Psoas muscle (tissue), 8 donors: ENCODE results near the gene TRIM4. TPM values are rescaled to one million over a fixed set of nuclear protein-coding genes. Genes with fewer than 3 reads are reported as not detected.

ENCODE experiments used
- ATAC-seq, 4 donors: fragments of 200-7000 bp; cut with Tn5 transposase; one replicate each; pipeline ENCODE4 v1.9.1; 2020; ENCODE audit warnings: moderate library complexity in 3 of 4, mild to moderate bottlenecking in 2 of 4
- DNase-seq, 2 donors: peaks; one replicate each; pipeline ENCODE4 v3.0.0-alpha.2; 2020
- H3K27ac ChIP-seq: fragments of 200-600 bp; one replicate; pipeline ENCODE4 v1.8.0; 2022
- H3K27me3 ChIP-seq, 3 donors: fragments of 200-600 bp in 1 of 3; one replicate each; pipeline versions ENCODE4 v1.6.1 to v1.8.0; 2013 to 2022; ENCODE audit warnings: low read length in 2 of 3, mild to moderate bottlenecking in 2 of 3, moderate library complexity in 1 of 3; ENCODE audit not compliant: insufficient read depth in 3 of 3
- H3K36me3 ChIP-seq, 2 donors: fragments of 200-600 bp in 1 of 2; one replicate each; pipeline versions ENCODE4 v1.6.1 to v1.8.0; 2013 to 2022; ENCODE audit warnings: low read depth in 1 of 2, mild to moderate bottlenecking in 1 of 2, moderate library complexity in 1 of 2; ENCODE audit not compliant: insufficient read depth in 1 of 2
- H3K4me1 ChIP-seq: fragments of 200-600 bp; one replicate; pipeline ENCODE4 v1.8.0; 2022
- H3K4me3 ChIP-seq: fragments of 200-600 bp; one replicate; pipeline ENCODE4 v1.8.0; 2022; ENCODE audit warnings: mild to moderate bottlenecking
- H3K9me3 ChIP-seq: fragments of 200-600 bp; one replicate; pipeline ENCODE4 v1.8.0; 2022
- CTCF ChIP-seq: fragments of 200-600 bp; IDR thresholded peaks from one replicate; pipeline ENCODE4 v1.8.0; 2022; ENCODE audit warnings: antibody characterized with exemption
- WGBS, 3 donors: extraction: QIAGEN DNeasy Blood & Tissue Kit; methylation state at CpG; one replicate each; pipeline versions ENCODE4 v1.1.6 to v1.1.7; 2013; 5-methylcytosine and 5-hydroxymethylcytosine counted together
- intact Hi-C, 2 donors: fragments of 100-400 bp; cut with DNase I; formaldehyde crosslinking; loops; one replicate each; pipeline versions ENCODE4 v1.11.0 to v1.14.2; 2022
- polyA plus RNA-seq, 3 donors: library from polyadenylated mRNA; stranded (reverse); fragments of 200-250 nt; gene quantifications; one replicate each; pipeline ENCODE4 v1.2.3, GENCODE V29; 2013
- total RNA-seq, 4 donors: library from RNA; stranded (reverse); fragmentation: NEBNext Ultra II Directional in 2 of 4; extraction: Animal tissue kit (Norgen Biotek cat#: 25700) in 2 of 4; gene quantifications; one replicate each; pipeline versions ENCODE4 v1.2.1 to v1.2.4, GENCODE V29; 2021 to 2023
- donor health status: healthy with polysubstance abuse.
- donor health status: DM: no; HTN: no; CAD: no; lungs with moderate emphysema.
- donor health status: Bipolar disorder and iron deficiency.
- donor health status: healthy.
- donor health status: DM: yes; HTN: yes; CAD: no.
- donor health status: DM: no; HTN: no; CAD: no.
- donor health status: DM: no; HTN: no; CAD: no.
- donor health status: DM: yes; HTN: yes; CAD: no.

The TRIM4 gene
- total and polyA plus RNA-seq, 7 donors: 2.6 to 8.9 (median 4.5) TPM

DNA sequence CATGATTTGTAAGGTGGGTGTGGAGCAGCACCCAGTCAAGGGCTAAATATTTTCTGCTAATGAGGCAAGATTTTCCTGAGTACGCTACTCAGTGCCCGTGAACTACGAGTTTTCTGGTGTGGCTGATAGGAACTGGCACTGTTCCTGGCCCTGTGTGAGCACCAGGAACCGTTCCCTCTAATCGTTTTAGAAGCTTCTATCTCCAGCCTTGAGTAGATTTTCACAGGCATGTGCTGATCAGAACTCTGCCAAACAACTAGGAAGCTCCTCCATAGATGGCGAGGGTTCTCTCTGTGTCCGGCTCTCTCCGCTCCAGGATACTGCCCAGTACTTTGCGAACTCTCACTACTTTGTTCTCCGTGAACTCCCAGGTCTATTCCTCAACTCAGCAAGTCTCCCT, 17.7 kb downstream of the TRIM4 start:
- no peak for TF ChIP-seq CTCF
- no peak for ATAC-seq
- no peaks in the 10 kb centered on the region for H3K4me1 ChIP-seq
- no peak overlapping the region for H3K4me3 ChIP-seq
- intact Hi-C loops: no loop called here
- peaks cover 14 to 87% of the 10 kb centered on the region in 2 donors for H3K36me3 ChIP-seq
- H3K27me3 ChIP-seq: no peaks in the 10 kb centered on the region
- no peak overlapping the region for H3K27ac ChIP-seq
- 95 to 96% (median 96%) methylated on average over 10 of the region's 10 CpGs for WGBS, 3 donors
- DNase-seq: no peak
- H3K9me3 ChIP-seq: no peaks in the 10 kb centered on the region

- DNase-seq: no peak
- Histone ChIP-seq H3K4me3 (no peak overlapping the region), H3K36me3 (peaks cover 12 to 71% of the 10 kb centered on the region in 2 donors), H3K4me1 (no peaks in the 10 kb centered on the region), H3K27me3 (no peaks in the 10 kb centered on the region), H3K27ac (no peak overlapping the region), H3K9me3 (no peaks in the 10 kb centered on the region)
- no peak for ATAC-seq
- 87 to 98% (median 91%) methylated on average over 6 of the region's 6 CpGs for WGBS, 3 donors
- TF ChIP-seq CTCF: no peak
- intact Hi-C loops: no loop called here
Measured at GRCh38 chr7:99899830-99900519, 19.4 kb downstream of the TRIM4 start.

DNA sequence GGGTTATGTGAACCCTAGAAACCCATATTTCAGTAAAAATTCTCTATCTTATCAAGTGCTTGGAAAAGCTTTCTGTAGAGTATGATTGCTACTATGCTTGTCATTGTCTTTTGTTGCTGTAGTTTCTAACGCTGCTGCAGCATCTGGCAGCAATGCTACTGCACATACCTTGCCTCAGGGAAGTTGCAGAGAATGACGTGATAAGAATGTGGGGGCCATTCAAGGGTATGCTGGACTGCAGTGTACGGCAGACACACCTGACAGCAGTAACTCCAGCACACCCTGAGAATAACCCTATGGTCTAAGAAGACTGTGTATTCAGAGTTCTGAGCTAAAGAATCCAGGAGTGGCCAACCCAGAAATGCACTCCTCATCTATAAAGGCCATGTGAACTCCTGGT, 20.5 kb downstream of the TRIM4 start:
- TF ChIP-seq CTCF: no peak
- intact Hi-C loops: no loop called here
- no peak for DNase-seq
- Histone ChIP-seq H3K27me3 (no peaks in the 10 kb centered on the region), H3K9me3 (no peaks in the 10 kb centered on the region), H3K27ac (no peak overlapping the region), H3K36me3 (peaks cover 12 to 60% of the 10 kb centered on the region in 2 donors), H3K4me3 (no peak overlapping the region), H3K4me1 (no peaks in the 10 kb centered on the region)
- 63 to 80% (median 72%) methylated on average over 3 of the region's 3 CpGs for WGBS, 3 donors
- no peak for ATAC-seq

- DNase-seq (no peak), ATAC-seq (peak in 1 of 4 donors; percentile 10)
- no peaks in the 10 kb centered on the region for H3K9me3 ChIP-seq
- intact Hi-C loops: no loop called here
- H3K27ac ChIP-seq: no peak overlapping the region
- H3K36me3 ChIP-seq: peaks cover 7 to 51% of the 10 kb centered on the region in 2 donors
- no peak overlapping the region for H3K4me3 ChIP-seq
- no peaks in the 10 kb centered on the region for H3K4me1 ChIP-seq
- TF ChIP-seq CTCF: no peak
- 94 to 98% (median 96%) methylated on average over 2 of the region's 2 CpGs for WGBS, 3 donors
- H3K27me3 ChIP-seq: no peaks in the 10 kb centered on the region
Measured at GRCh38 chr7:99898023-99898357, 21.3 kb downstream of the TRIM4 start.
